CD4-positive, alpha-beta T cell treated with Interleukin-2 at 100 ng/mL for 4 hours (primary cell): ENCODE measurements around the gene HPCAL1.

Experiments
- DNase-seq: peaks from one replicate; pipeline ENCODE4 v3.0.0-alpha.2; 2020; ENCODE audit warnings: low spot score

HPCAL1 gene

GRCh38 chr2:10389573-10389972, 86.9 kb downstream of the HPCAL1 start:
- DNase-seq = no peak

GRCh38 chr2:10390369-10390801, 87.7 kb downstream of the HPCAL1 start:
- no peak for DNase-seq

GRCh38 chr2:10392100-10392499, 89.4 kb downstream of the HPCAL1 start:
- no peak for DNase-seq

GRCh38 chr2:10392548-10392947, 89.8 kb downstream of the HPCAL1 start:
- DNase-seq = no peak

GRCh38 chr2:10392951-10393639, 90.4 kb downstream of the HPCAL1 start:
- DNase-seq = no peak

- DNase-seq = no peak
These were observed 90.9 kb downstream of the HPCAL1 start for GRCh38 chr2:10393640-10393982.

GRCh38 chr2:10395893-10396292, 93.2 kb downstream of the HPCAL1 start:
- DNase-seq = no peak

GRCh38 chr2:10396464-10396863, 93.8 kb downstream of the HPCAL1 start:
- DNase-seq = no peak

- DNase-seq = no peak
These were observed 94.7 kb downstream of the HPCAL1 start for GRCh38 chr2:10397297-10397875.

- DNase-seq = no peak
These were observed 95.2 kb downstream of the HPCAL1 start for GRCh38 chr2:10397878-10398277.

GRCh38 chr2:10398496-10398895, 95.8 kb downstream of the HPCAL1 start:
- no peak for DNase-seq

GRCh38 chr2:10399358-10399757, 96.7 kb downstream of the HPCAL1 start:
- no peak for DNase-seq

GRCh38 chr2:10400002-10400401, 97.3 kb downstream of the HPCAL1 start:
- no peak for DNase-seq

- DNase-seq = no peak
These were observed 97.9 kb downstream of the HPCAL1 start for GRCh38 chr2:10400568-10400977.

GRCh38 chr2:10400978-10401951, 98.6 kb downstream of the HPCAL1 start:
- DNase-seq = no peak

- DNase-seq = no peak
These were observed 99.4 kb downstream of the HPCAL1 start for GRCh38 chr2:10402062-10402585.

GRCh38 chr2:10402653-10403215, 100.0 kb downstream of the HPCAL1 start:
- DNase-seq = no peak

- no peak for DNase-seq
These were observed 101.8 kb downstream of the HPCAL1 start for GRCh38 chr2:10404324-10405143.

GRCh38 chr2:10405448-10405847, 102.7 kb downstream of the HPCAL1 start:
- no peak for DNase-seq

GRCh38 chr2:10406016-10406415, 103.3 kb downstream of the HPCAL1 start:
- DNase-seq = no peak

GRCh38 chr2:10406491-10407188, 103.9 kb downstream of the HPCAL1 start:
- DNase-seq = no peak
